Stimulated activated CD8-positive, alpha-beta memory T cell treated with anti-CD3 and anti-CD28 coated beads, Interleukin-15, amount 100 ng/mL, for 48 hours (primary cell): ENCODE data around the gene KLK12.

ENCODE experiments used
- DNase-seq, 2 donors: peaks; one replicate each; pipeline ENCODE4 v3.0.0-alpha.2; 2020; ENCODE audit warnings: low read depth in 2 of 2

The KLK12 gene

GRCh38 chr19:51055866-51056265 is 21.1 kb upstream of the KLK12 start:
- no peak for DNase-seq

GRCh38 chr19:51047031-51047335 is 12.2 kb upstream of the KLK12 start:
- DNase-seq = no peak

DNA sequence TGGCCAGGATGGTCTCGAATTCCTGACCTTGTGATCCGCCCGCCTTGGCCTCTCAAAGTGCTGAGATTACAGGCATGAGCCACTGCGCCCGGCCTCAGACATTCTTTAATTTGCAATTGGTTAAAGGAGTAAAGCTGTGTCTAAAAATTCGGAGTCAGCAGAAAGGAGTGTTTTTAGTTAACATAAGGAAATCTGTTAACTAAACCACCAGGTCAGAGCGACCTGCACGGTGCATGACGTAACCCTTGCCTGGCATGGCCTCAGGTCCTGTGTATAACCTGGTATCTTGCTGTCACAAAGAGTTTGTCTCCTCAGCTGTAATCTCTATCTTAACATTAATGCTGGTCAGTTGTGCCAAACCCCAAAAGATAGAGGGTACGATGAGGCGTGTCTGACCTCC is 9.5 kb upstream of the KLK12 start:
- DNase-seq = no peak

GRCh38 chr19:51043497-51043896 is 8.7 kb upstream of the KLK12 start:
- DNase-seq = no peak

GRCh38 chr19:51040151-51040550 is 5.3 kb upstream of the KLK12 start:
- no peak for DNase-seq

- no peak for DNase-seq
Measured at GRCh38 chr19:51036519-51036918, 1.7 kb upstream of the KLK12 start.

GRCh38 chr19:51031880-51032225 is 2.9 kb downstream of the KLK12 start:
- no peak for DNase-seq

DNA sequence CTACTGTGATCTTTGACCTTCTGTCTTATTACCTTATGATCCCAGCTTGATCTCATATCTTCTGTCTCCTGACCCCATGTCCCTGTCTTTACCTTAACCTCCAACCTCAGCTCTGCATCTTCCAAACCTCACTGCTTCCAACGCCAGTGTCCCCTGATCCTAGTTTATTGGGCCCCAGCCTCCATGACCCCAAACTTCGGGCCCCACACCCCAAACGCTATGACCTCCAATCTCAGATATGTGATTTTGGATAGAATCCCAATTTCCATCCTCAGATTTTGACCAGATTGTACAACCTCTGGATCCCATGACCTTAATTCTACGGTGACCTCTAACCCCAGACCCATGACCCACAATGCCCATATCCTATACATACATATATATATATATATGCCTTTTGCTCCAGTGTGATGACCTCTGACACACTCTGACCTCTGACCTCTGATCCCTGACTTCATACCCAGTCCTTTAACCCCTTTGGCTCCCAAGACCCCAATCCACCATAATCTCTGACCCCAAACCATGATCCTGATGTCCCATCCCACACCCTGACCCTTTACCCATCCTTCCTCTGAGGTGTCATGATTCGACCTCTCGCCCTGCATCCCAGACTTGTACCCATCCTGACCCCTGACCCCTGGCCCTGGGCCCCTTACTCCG is 3.5 kb downstream of the KLK12 start:
- DNase-seq = no peak

DNA sequence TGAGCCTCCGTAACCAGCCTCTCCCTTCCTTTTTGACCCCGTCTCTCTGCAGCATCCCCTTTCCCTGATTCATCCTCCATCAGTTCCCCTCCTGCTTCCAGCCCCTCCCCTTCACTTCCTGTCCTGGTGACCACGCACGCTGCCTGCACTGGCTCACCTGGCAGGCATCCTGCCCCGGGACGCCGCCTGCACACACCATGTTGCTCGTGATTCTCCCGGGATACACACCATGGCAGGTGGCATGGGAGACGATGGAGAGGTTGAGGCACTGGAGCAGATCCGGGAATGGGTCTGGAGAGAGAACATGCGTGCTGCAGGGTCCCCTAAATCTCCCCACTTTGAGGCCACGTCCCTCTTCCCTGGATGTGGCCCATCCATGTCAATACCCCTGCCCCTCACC is 4.2 kb downstream of the KLK12 start:
- DNase-seq = no peak

- no peak for DNase-seq
Measured at GRCh38 chr19:51029718-51030117, 5.1 kb downstream of the KLK12 start.

- no peak for DNase-seq
Measured at GRCh38 chr19:51027873-51028272, 6.9 kb downstream of the KLK12 start.

DNA sequence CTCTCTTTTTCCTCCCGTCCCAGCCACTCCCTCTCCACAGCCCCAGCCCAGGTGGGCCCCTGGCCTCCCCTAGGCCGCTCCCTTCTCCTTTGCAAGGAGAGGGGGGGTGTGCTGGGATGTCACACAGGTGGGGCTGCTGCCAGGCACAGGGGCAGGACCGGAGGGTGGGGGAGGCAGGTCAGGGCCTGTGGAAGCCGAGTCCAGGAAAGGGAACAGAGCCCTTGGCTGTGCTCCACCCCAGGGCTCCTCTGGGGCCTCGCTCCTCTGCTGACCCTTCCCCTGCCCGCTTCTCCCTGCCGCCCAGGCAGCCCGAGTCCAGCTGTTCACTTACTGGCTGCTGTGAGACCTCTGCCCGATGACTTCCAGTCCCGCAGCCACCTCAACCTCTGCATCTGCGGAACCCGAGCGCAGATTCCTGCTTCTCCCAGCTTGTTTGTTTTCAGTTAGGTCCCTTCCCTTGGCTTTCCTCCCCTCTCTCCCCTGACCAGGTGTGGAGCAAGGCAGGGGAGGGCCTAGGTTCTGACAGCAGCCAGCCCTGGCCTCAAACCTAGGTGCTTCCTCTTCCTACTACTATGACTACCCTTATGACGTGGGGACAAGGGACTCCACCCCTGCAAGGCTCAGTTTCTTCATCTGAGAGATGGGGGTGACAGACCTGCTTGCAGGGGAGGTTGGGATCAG is 7.5 kb downstream of the KLK12 start:
- no peak for DNase-seq

DNA sequence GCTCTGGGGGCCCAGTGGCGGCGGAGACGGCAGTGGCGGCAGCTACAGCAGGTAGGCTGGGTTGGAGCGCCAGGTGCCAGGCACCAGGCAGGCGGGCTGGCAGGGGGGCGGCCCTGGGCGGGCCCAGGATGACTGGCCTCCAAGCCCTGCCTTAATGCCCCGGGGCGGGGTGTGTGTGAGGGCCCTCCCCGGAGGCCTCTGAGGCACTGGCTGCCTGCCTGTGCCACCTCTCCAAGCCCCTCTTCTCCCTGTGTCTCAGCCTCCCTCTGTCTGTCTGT is 8.3 kb downstream of the KLK12 start, which contains the start of gene KLK11:
Gene KLK11, minus strand, starts transcription at position 63 of the 278 bp plus-strand sequence. CDS start 985 bp downstream, outside the sequence.
- DNase-seq = no peak

DNA sequence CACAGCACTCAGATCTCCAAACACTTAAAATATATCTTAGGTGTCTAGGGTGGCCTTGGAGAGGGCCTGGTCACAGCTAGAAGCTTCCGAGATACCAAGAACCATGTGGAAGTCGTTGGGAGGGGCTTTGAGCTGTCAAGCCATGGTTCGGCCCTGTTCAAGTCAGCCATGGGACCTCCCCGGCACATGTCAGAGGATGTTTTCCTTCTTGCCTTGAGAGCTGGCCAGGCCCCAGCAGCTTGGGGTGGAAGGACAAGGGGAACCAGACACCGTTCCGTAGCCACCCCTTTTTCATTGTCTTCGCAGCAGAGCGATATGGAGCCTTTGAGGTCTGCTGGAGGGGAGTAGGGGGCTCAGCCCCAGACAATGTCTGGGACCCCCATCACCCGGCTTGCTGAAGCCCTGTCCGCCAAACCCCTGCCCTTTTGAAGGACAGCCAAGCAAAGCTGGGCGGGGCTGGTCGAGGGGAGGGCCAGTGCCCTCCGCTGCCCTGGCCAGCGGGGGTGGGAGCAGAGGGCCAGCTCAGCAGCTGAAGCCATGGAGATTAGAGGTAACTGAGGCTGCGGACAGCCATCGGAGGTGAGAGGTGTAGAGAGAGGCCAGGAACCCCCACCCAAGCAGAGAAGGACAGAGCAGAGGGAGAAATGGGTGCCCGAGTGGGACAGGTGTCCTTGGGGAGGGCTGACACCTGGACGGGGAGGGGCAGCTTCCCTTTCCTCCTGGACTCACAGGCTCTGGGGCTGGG is 8.8 kb downstream of the KLK12 start:
- no peak for DNase-seq

DNA sequence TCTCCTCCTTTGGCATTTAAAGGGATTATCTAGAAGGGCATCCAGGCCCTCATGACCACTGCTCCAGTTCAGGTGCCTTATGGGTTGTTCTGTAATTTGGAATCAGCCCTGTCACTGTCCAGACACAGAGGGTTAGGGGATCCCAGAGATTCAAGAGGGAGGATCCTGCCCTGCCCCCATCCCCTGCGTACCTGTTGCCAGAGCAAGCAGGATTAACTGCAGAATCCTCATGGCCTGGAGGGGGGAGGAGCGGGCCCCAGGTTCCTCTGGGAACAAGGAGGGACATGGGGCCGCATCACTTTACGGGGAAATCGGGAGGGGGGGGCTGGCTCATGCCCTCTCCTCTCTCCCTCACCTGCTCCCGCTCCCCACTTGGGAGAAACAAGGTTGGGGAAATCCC is 9.4 kb downstream of the KLK12 start:
- DNase-seq = no peak

DNA sequence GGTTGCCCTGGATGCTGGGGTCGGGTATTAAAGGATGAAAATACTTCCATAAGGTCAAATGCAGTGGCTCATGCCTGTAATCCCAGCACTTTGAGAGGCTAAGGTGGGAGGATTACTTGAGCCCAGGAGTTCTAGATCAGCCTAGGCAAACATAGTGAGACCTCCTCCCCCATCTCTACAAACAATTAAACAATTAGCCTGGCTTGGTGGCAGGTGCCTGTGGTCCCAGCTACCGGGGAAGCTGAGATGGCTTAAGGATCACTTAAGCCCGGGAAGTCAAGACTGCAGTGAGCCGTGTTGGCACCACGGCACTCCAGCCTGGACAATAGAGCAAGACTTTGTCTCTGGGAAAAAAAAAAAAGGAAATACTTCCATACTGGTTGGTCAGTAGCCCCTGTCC is 9.9 kb downstream of the KLK12 start:
- no peak for DNase-seq

DNA sequence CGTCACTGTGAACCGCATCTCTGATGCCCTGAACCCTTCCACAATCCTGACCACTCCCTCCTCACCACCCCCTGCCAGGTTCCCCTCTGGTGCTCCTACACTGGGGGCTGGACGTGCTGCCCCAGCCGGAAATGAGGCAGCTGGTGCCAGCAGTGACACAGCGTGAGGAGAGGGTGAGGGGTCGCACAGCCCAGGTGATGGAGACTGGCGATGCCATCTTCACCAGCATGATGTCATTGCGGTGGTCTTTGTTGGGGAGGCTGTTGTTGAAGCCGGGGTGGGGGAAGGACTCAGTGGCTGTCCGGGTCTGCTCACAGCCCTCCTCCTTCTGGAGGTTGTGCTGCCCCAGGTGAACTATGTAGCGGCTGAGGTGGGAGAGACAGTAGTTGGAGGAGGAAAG is 10.9 kb downstream of the KLK12 start:
- no peak for DNase-seq

DNA sequence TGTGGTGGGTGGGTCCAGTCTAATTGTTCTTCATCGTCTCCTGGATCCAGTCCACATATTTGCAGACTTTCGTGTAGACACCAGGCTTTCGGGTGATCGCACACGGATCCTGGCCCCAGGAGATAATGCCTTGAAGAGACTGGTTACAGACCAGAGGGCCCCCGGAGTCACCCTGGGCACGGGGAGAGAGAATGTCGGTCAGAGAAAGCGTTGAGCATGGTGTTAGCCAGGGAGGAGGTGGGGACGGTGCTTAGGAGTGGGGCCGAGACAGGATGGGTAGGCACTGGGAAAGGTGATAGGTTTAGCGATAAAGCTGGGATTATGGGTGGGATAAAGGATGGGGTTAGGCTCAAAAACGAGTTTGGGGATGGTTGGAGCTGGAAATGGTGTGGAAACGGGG is 12.3 kb downstream of the KLK12 start:
- no peak for DNase-seq

DNA sequence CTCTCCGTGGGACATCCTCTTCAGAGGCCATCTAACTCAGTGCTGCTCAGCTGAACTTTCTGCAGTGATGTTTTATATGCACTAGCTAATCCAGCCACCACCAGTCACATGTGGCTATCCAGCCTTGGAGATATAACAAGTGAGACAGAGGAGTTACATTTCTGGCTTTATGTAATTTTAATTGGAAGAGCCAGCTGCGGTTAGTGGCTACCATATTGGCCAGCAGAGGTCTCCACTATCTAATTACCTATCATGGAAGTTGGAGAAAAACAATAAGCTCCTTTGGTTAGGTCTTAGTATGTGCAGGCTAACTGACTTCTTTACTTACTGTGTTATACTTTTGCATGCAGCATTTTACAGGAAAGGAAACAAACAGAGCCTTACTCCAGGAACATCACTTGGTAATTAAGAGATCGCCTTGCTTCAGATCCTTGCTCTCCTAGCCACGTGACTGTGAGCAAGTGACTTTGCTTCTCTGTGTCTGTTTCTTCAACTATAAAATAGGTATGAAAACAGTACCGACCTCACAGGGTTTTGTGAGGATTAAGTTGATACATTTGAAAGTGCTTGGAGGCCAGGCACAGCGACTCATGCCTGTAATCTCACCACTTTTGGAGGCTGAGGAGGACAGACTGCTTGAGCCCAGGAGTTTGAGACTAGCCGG is 13.7 kb downstream of the KLK12 start:
- no peak for DNase-seq

- no peak for DNase-seq
Measured at GRCh38 chr19:51019544-51019925, 15.3 kb downstream of the KLK12 start, which contains the start of gene KLK10. Gene KLK10, minus strand, starts transcription at chr19:51019709. Its CDS starts 579 bp downstream, at chr19:51019130.

GRCh38 chr19:51018745-51019543 is 15.9 kb downstream of the KLK12 start:
- DNase-seq = no peak
